Lower leg skin (tissue), 4 donors: Measurements from ENCODE around the gene KCNN4. TPM values are rescaled to one million over a fixed set of nuclear protein-coding genes. Genes with fewer than 3 reads are reported as not detected.
"Not testable (repeated sequence)": the region's sequence is repeated elsewhere in the genome, so short reads cannot be mapped to it uniquely, and the experiment has no call there.

Source experiments
- DNase-seq, 2 donors: peaks; one replicate each; pipeline ENCODE4 v3.0.0-alpha.2; 2019; ENCODE audit warnings: low spot score in 2 of 2
- H3K4me3 ChIP-seq: fragments of 200-600 bp; sonication (generic); 2 replicates; pipeline ENCODE4 v1.5.1; 2017; ENCODE audit warnings: mild to moderate bottlenecking, low read depth; ENCODE audit not compliant: poor library complexity, severe bottlenecking
- CTCF ChIP-seq, 3 donors: fragments of 450-650 bp; IDR thresholded peaks; one replicate each; pipeline ENCODE4 v1.5.1; 2016; ENCODE audit warnings: antibody characterized with exemption in 3 of 3, mild to moderate bottlenecking in 3 of 3, moderate library complexity in 2 of 3
- POLR2A ChIP-seq, 2 donors: fragments of 450-650 bp; IDR thresholded peaks; one replicate each; pipeline ENCODE4 v1.6.1; 2016 to 2017; ENCODE audit warnings: antibody characterized with exemption in 2 of 2, mild to moderate bottlenecking in 1 of 2, moderate library complexity in 1 of 2
- WGBS, 2 donors: methylation state at CpG; one replicate each; pipeline ENCODE4 v1.1.5; 2018; 5-methylcytosine and 5-hydroxymethylcytosine counted together
- intact Hi-C: fragments of 100-400 bp; cut with DNase I; formaldehyde crosslinking; loops from one replicate; pipeline ENCODE4 v1.15.0; 2023; ENCODE audit warnings: low total_unique reads
- total RNA-seq, 4 donors: library from RNA; depleted of rRNA; stranded (reverse); fragments of >200 nt; gene quantifications; one replicate each; pipeline ENCODE4 v1.1.0, GENCODE V29; 2016

KCNN4 gene
- total RNA-seq, 4 donors from 2014 or later: 19.9 to 69.5 (median 49.2) TPM

- TF ChIP-seq POLR2A (IDR thresholded peaks at IDR 0.05) (no peak), CTCF (IDR thresholded peaks at IDR 0.05) (no peak)
- WGBS, 2 donors: 66 to 67% methylated on average over 16 of the region's 16 CpGs
- DNase-seq: no peak
- H3K4me3 ChIP-seq: no peak overlapping the region
- intact Hi-C loops: no loop called here
Observed at GRCh38 chr19:43779147-43779819, 1.5 kb downstream of the KCNN4 start.

GRCh38 chr19:43778651-43779050 lies 2.1 kb downstream of the KCNN4 start:
- TF ChIP-seq POLR2A (IDR thresholded peaks at IDR 0.05) (no peak), CTCF (IDR thresholded peaks at IDR 0.05) (no peak)
- no peak overlapping the region for H3K4me3 ChIP-seq

GRCh38 chr19:43777163-43777695 lies 3.5 kb downstream of the KCNN4 start:
- no peak overlapping the region for H3K4me3 ChIP-seq
- no peak for DNase-seq
- intact Hi-C loops: no loop called here
- TF ChIP-seq POLR2A (IDR thresholded peaks at IDR 0.05) (no peak), CTCF (IDR thresholded peaks at IDR 0.05) (no peak)
- WGBS, 2 donors: 14 to 18% methylated on average over 4 of the region's 4 CpGs

More at GRCh38 chr19:43778651-43779050, 2.1 kb downstream of the KCNN4 start:
- intact Hi-C loops: no loop called here
- DNase-seq: no peak
- 83 to 92% methylated on average over 1 of the region's 1 CpG for WGBS, 2 donors

- no peak for DNase-seq
- no peak for TF ChIP-seq CTCF (IDR thresholded peaks at IDR 0.05)
- no peak for TF ChIP-seq POLR2A (IDR thresholded peaks at IDR 0.05)
- intact Hi-C loops: no loop called here
- WGBS, 2 donors: 50 to 67% methylated on average over 11 of the region's 11 CpGs
- H3K4me3 ChIP-seq: no peak overlapping the region
Observed at GRCh38 chr19:43776286-43776685, 4.5 kb downstream of the KCNN4 start.

- H3K4me3 ChIP-seq: no peak overlapping the region
- 93 to 96% methylated on average over 7 of the region's 7 CpGs for WGBS, 2 donors
- no peak for TF ChIP-seq CTCF (IDR thresholded peaks at IDR 0.05)
- TF ChIP-seq POLR2A (IDR thresholded peaks at IDR 0.05): no peak
- DNase-seq: no peak
- intact Hi-C loops: loop anchor here (2.0 kb wide), 1 partner anchor 19 kb away; no protein-coding TSS in a partner anchor
Observed at GRCh38 chr19:43775299-43775890, 5.4 kb downstream of the KCNN4 start.

- H3K4me3 ChIP-seq, DNase-seq: not testable (repeated sequence)
- intact Hi-C loops: loop anchor here (2.0 kb wide), 1 partner anchor 20 kb away; no protein-coding TSS in a partner anchor
- 65 to 81% methylated on average over 11 of the region's 11 CpGs for WGBS, 2 donors
Observed at GRCh38 chr19:43774940-43775258, 5.9 kb downstream of the KCNN4 start.
